ENCODE measurements around the gene MED14.

MED14 gene

DNA sequence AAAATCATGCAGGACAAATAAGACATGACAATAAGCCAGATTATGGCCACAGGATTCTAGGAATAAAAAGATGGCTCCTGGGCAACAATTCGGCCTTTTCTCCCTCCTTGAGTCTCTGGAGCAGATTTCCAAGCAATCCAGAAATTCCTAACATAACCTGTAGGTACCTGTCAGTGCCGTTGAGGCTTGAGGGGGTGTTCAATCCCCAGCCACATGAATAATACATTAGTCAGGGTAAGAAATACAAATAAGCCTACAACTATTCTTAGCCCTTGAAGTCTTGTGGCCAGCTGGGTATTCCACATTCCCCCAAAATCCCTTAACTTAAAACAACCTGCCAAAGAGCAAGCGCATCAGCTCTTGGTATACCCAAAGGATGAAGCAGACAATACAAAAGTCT lies 97.7 kb downstream of the MED14 start:
- TF ChIP-seq FOXM1 (IDR thresholded peaks at IDR 0.05; ENCODE audit: borderline replicate concordance), result no peak
- TF ChIP-seq FOXA1 (IDR thresholded peaks at IDR 0.05), result no peak

DNA sequence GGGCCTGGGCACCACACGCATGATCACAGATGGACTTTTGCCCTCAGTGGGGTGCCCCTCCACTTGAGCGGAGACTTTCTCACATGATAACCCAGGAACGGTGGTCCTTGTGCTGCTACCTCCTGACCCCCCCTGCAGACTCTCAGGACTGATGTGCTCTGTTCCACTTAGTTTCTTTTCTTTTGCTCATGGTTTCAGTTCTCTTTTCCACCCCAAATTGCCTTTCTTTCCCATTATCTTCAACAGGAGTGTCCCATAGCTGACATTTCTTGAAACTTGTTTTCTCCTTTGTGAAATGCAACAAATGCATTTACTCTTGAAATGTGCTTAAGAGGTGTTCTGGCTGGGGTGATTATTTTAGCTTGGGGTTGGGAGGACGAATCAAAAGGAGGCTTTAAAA lies 103.1 kb downstream of the MED14 start:
- TF ChIP-seq LEF1 (IDR thresholded peaks at IDR 0.05; ENCODE audit: borderline replicate concordance) (no peak), ZNF384 (IDR thresholded peaks at IDR 0.05) (no peak), FOXA1 (IDR thresholded peaks at IDR 0.05) (no peak), FOXM1 (IDR thresholded peaks at IDR 0.05; ENCODE audit: borderline replicate concordance) (no peak), ARNT (IDR thresholded peaks at IDR 0.05) (no peak), SUZ12 (IDR thresholded peaks at IDR 0.05) (no peak), PKNOX1 (IDR thresholded peaks at IDR 0.05) (no peak), BHLHE40 (IDR thresholded peaks at IDR 0.05; ENCODE audit: borderline replicate concordance) (no peak), NFRKB (IDR thresholded peaks at IDR 0.05) (no peak)
- ChIA-PET POLR2A (no interaction called here), CTCF (no interaction called here)
- no peak for DNase-seq (ENCODE audit: extremely low spot score)

More for the DNA sequence above, 97.7 kb downstream of the MED14 start:
- ChIA-PET CTCF (no interaction called here), POLR2A (no interaction called here)
- DNase-seq (ENCODE audit: extremely low spot score), result no peak

GRCh38 chrX:40628506-40628905 lies 106.8 kb downstream of the MED14 start:
- no peak for DNase-seq (ENCODE audit: extremely low spot score)
- POLR2A ChIA-PET, result no interaction called here
- no peak for TF ChIP-seq FOXA1 (IDR thresholded peaks at IDR 0.05)
- no peak for TF ChIP-seq SUZ12 (IDR thresholded peaks at IDR 0.05)
- no peak for TF ChIP-seq PKNOX1 (IDR thresholded peaks at IDR 0.05)
- TF ChIP-seq BHLHE40 (IDR thresholded peaks at IDR 0.05; ENCODE audit: borderline replicate concordance), result no peak
- no peak for TF ChIP-seq SP1 (IDR thresholded peaks at IDR 0.05)
- no peak for TF ChIP-seq HDGF (IDR thresholded peaks at IDR 0.05; ENCODE audit: borderline replicate concordance)
- TF ChIP-seq L3MBTL2 (conservative IDR thresholded peaks at IDR 0.05), result no peak
- CTCF ChIA-PET, result interaction anchor here (0.6 to 1.1 kb wide), 2 partner anchors 17 to 84 kb away, joined by 3 read pairs; no protein-coding TSS in a partner anchor

DNA sequence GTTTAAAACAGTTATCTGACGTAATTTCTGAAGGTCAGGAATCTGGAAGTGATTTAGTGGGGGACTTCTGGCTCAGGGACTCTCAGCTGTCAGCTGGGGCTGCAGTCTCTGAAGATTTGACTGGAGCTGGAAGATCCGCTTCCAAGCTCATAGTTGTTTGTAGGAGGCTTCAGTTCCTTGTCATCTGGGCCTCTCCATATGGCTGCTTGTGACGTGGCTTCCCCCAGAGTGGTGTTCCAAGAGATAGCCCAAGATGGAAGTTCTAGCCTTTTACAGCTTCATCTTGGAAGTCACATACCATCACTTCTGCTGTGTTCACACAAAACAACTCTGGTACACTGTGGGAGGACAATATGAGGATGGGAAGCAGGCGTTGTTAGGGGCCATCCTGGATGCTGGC lies 110.0 kb downstream of the MED14 start:
- ChIA-PET POLR2A (no interaction called here), CTCF (interaction anchor here (1.1 kb wide), 1 partner anchor 169 kb away, joined by 4 read pairs; no protein-coding TSS in a partner anchor)
- DNase-seq (ENCODE audit: extremely low spot score), result no peak
- no peak for TF ChIP-seq TARDBP (IDR thresholded peaks at IDR 0.05)

- no peak for DNase-seq (ENCODE audit: extremely low spot score)
- CTCF ChIA-PET, result no interaction called here
- TF ChIP-seq SUZ12 (IDR thresholded peaks at IDR 0.05) (no peak), SP1 (IDR thresholded peaks at IDR 0.05) (no peak), NFRKB (IDR thresholded peaks at IDR 0.05) (no peak), L3MBTL2 (conservative IDR thresholded peaks at IDR 0.05) (no peak), CTBP1 (IDR thresholded peaks at IDR 0.05; ENCODE audit: borderline replicate concordance) (no peak), BHLHE40 (IDR thresholded peaks at IDR 0.05; ENCODE audit: borderline replicate concordance) (no peak), ZNF384 (IDR thresholded peaks at IDR 0.05) (no peak), ELF4 (IDR thresholded peaks at IDR 0.05) (no peak), PKNOX1 (IDR thresholded peaks at IDR 0.05) (no peak), ARNT (IDR thresholded peaks at IDR 0.05) (no peak), HDGF (IDR thresholded peaks at IDR 0.05; ENCODE audit: borderline replicate concordance) (no peak), TARDBP (IDR thresholded peaks at IDR 0.05) (no peak), FOXA1 (IDR thresholded peaks at IDR 0.05) (no peak), LEF1 (IDR thresholded peaks at IDR 0.05; ENCODE audit: borderline replicate concordance) (no peak), FOXM1 (IDR thresholded peaks at IDR 0.05; ENCODE audit: borderline replicate concordance) (no peak)
- POLR2A ChIA-PET, result no interaction called here
These were observed 111.7 kb downstream of the MED14 start for GRCh38 chrX:40623665-40624064.

DNA sequence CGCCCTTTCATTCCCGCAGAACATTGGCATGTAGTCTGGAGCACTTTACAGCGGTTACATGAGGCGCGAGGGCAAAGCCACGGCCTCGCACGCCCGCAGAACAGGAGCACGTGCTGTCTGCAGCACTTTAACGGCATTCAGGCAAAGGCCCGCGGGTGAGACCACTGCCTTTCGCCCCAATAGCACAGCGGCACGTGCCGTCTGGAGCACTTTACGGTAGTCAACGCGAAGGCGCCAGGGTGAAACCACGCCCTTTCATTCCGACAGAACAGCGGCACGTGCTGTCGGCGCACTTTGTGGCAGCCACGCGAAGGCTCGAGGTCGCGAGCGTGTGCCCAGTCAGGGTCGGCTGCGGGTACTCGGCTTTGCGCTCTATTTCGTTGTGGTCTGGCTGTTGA lies 112.2 kb downstream of the MED14 start, which contains the start of gene MPC1L:
Gene MPC1L (plus strand): TSS at position 290 of the 398 bp plus-strand sequence. CDS start 138 bp downstream, outside the sequence.
- ChIA-PET CTCF (no interaction called here), POLR2A (no interaction called here)
- no peak for DNase-seq (ENCODE audit: extremely low spot score)
- no peak for TF ChIP-seq CTBP1 (IDR thresholded peaks at IDR 0.05; ENCODE audit: borderline replicate concordance)
- no peak for TF ChIP-seq ZNF384 (IDR thresholded peaks at IDR 0.05)
- TF ChIP-seq ARNT (IDR thresholded peaks at IDR 0.05), result no peak
- no peak for TF ChIP-seq SUZ12 (IDR thresholded peaks at IDR 0.05)
- no peak for TF ChIP-seq BHLHE40 (IDR thresholded peaks at IDR 0.05; ENCODE audit: borderline replicate concordance)
- TF ChIP-seq PKNOX1 (IDR thresholded peaks at IDR 0.05), result no peak
- TF ChIP-seq SP1 (IDR thresholded peaks at IDR 0.05), result no peak
- TF ChIP-seq NFRKB (IDR thresholded peaks at IDR 0.05), result no peak
- no peak for TF ChIP-seq ELF4 (IDR thresholded peaks at IDR 0.05)
- TF ChIP-seq L3MBTL2 (conservative IDR thresholded peaks at IDR 0.05), result no peak

Measured in HEK293T (cell line).